Heart right ventricle (tissue), 16 donors: ENCODE data around the gene SUOX. TPM values are rescaled to one million over a fixed set of nuclear protein-coding genes. Genes with fewer than 3 reads are reported as not detected.
"Not testable (repeated sequence)": the region's sequence is repeated elsewhere in the genome, so short reads cannot be mapped to it uniquely, and the experiment has no call there.

Source experiments
- ATAC-seq, 8 donors: fragments of 200-7000 bp; cut with Tn5 transposase; one replicate each; pipeline ENCODE4 v1.9.1; 2020; ENCODE audit warnings: mild to moderate bottlenecking in 8 of 8, moderate library complexity in 8 of 8, moderate number of reproducible peaks in 1 of 8
- DNase-seq, 2 donors: peaks; one replicate each; pipeline ENCODE4 v3.0.0-alpha.2; 2020
- H3K27ac ChIP-seq, 10 donors: fragments of 200-600 bp; sonication (generic) in 2 of 10; one replicate each; pipeline versions ENCODE4 v1.5.0 to v1.8.0; 2020 to 2022; ENCODE audit warnings: mild to moderate bottlenecking in 3 of 10
- H3K27me3 ChIP-seq, 7 donors: fragments of 200-600 bp; one replicate each; pipeline ENCODE4 v1.8.0; 2021 to 2022; ENCODE audit warnings: mild to moderate bottlenecking in 2 of 7
- H3K36me3 ChIP-seq, 9 donors: fragments of 200-600 bp; sonication (generic) in 1 of 9; one replicate each; pipeline versions ENCODE4 v1.5.0 to v1.8.0; 2020 to 2022; ENCODE audit warnings: mild to moderate bottlenecking in 2 of 9
- H3K4me1 ChIP-seq, 9 donors: fragments of 200-600 bp; sonication (generic) in 1 of 9; one replicate each; pipeline versions ENCODE4 v1.5.0 to v1.8.0; 2020 to 2022; ENCODE audit warnings: mild to moderate bottlenecking in 4 of 9
- H3K4me3 ChIP-seq, 10 donors: fragments of 200-600 bp; sonication (generic) in 2 of 10; one replicate each; pipeline versions ENCODE4 v1.5.0 to v1.8.0; 2020 to 2022; ENCODE audit warnings: mild to moderate bottlenecking in 7 of 10, moderate library complexity in 2 of 10
- H3K9me3 ChIP-seq, 11 donors: fragments of 200-600 bp in 10 of 11; sonication (generic) in 2 of 11; one replicate each; pipeline versions ENCODE4 v1.5.0 to v1.8.0; 2013 to 2022; ENCODE audit warnings: mild to moderate bottlenecking in 2 of 11, control low read depth in 1 of 11, moderate library complexity in 1 of 11
- CTCF ChIP-seq, 9 donors: fragments of 200-600 bp; sonication (generic) in 2 of 9; IDR thresholded peaks; one replicate each; pipeline versions ENCODE4 v1.5.0 to v1.8.0; 2021 to 2022; ENCODE audit warnings: antibody characterized with exemption in 9 of 9, mild to moderate bottlenecking in 5 of 9, moderate library complexity in 1 of 9
- WGBS, 2 donors: extraction: QIAGEN DNeasy Blood & Tissue Kit; methylation state at CpG; one replicate each; pipeline ENCODE4 v1.1.7; 2013; ENCODE audit warnings: inconsistent platforms in 1 of 2; 5-methylcytosine and 5-hydroxymethylcytosine counted together
- intact Hi-C, 10 donors: fragments of 100-400 bp; cut with DNase I; formaldehyde crosslinking; loops; one replicate each; pipeline versions ENCODE4 v1.11.1 to v1.14.2; 2022
- polyA plus RNA-seq, 2 donors: library from polyadenylated mRNA; stranded (reverse); fragments of 200-250 nt; gene quantifications; one replicate each; pipeline ENCODE4 v1.2.3, GENCODE V29; 2013
- total RNA-seq, 10 donors: library from RNA; stranded (reverse); fragmentation: NEBNext Ultra II Directional in 3 of 10; extraction: Animal tissue kit (Norgen Biotek cat#: 25700) in 3 of 10; gene quantifications; one replicate each; pipeline versions ENCODE4 v1.2.1 to v1.2.4, GENCODE V29; 2021 to 2023
- donor health status: Arrhythmogenic right ventricular cardiomyopathy.
- donor health status: ischemic (EF 13 %, LVEDD 7.1; RV severe dilation, severe dysfunction).
- donor health status: healthy with polysubstance abuse.
- donor health status: DM: no; HTN: yes; CAD: no.
- donor health status: DM: no; HTN: no; CAD: no.
- donor health status: ischemic (EF 25% LVEDD 6.9; RV normal size, moderate dysfunction).
- donor health status: ischemic (EF 25% LVEDD 5.7; RV mildly dilated, moderate dysfunction).
- donor health status: healthy.
- donor health status: DM: yes; HTN: yes; CAD: no.
- donor health status: Ischemic cardiomyopathy.
- donor health status: ischemic (EF 35%, LVEDD 5.7; RV mildly dilated, moderate dysfunction).
- donor health status: nonischemic (EF 11% LVEDD 7.7; RV severe dilation, severe dysfunction).
- donor health status: DM: yes; HTN: yes; CAD: no.
- donor health status: PGD.
- donor health status: ischemic (EF 29% LVEDD 5.4; RV normal size, mild dysfunction).
- donor health status: nonischemic (EF 23%, LVEDD 6.1; RV moderate dilation, normal function).

SUOX gene
- total and polyA plus RNA-seq, 12 donors = 23.2 to 44.8 (median 29.8) TPM

GRCh38 chr12:55995366-55995765 lies 1.7 kb upstream of the SUOX start:
- 82 to 86% methylated on average over 8 of the region's 8 CpGs for WGBS, 2 donors
- Histone ChIP-seq H3K9me3 (no peaks in the 10 kb centered on the region), H3K4me1 (peaks cover 5 to 22% (median 11%) of the 10 kb centered on the region in 9 donors), H3K36me3 (peaks cover 0 to 64% (median 48%) of the 10 kb centered on the region in 9 donors), H3K27me3 (no peaks in the 10 kb centered on the region), H3K4me3 (no peak overlapping the region), H3K27ac (no peak overlapping the region)
- DNase-seq (no peak), ATAC-seq (no peak)
- no peak for TF ChIP-seq CTCF (IDR thresholded peaks at IDR 0.05)
- intact Hi-C loops = loop anchor here in 3 of 10 donors (5.0 to 10.0 kb wide), 3 partner anchors 47 to 122 kb away; partner anchors contain the start of genes RPS26 (in 2 of the 3), PA2G4 (in 1 of the 3), RPL41 (in 1 of the 3) and ZC3H10 (in 1 of the 3)

DNA sequence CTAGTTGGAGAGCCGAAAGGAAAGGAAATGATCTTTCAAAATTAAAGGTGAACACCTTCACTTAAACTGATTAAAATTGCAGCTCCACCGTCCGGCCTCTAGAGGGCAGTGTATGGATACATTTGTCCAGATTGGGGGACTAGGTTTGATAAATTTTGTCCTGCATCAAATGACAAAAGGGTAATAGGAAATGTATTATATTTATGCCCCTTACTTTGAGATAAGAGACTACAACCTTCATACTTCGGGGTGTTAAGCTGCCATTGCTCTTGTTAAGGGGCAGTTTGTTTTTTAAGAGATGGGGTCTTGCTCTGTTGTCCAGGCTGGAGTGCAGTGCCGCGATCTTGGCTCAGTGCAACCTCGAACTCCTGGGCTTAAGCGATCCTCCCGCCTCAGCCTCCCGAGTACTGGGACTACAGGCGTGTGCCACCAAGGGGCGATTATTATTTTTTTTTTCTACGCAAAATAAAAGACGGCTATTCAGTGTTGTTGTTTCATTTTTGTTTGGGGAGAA lies 818 bp upstream of the SUOX start:
- Histone ChIP-seq H3K27me3 (no peaks in the 10 kb centered on the region), H3K36me3 (peaks cover 0 to 59% (median 39%) of the 10 kb centered on the region in 9 donors), H3K4me1 (peaks cover 5 to 22% (median 11%) of the 10 kb centered on the region in 9 donors), H3K27ac (peak overlapping the region in 9 of 10 donors; percentile 62 to 93 (median 83)), H3K9me3 (no peaks in the 10 kb centered on the region), H3K4me3 (peak overlapping the region; percentile 19 to 79 (median 66))
- intact Hi-C loops = loop anchor here in 4 of 10 donors (1.0 to 10.0 kb wide), 5 partner anchors 45 to 121 kb away; partner anchors contain the start of genes RPS26 (in 4 of the 4), PA2G4 (in 1 of the 4), RPL41 (in 1 of the 4) and ZC3H10 (in 1 of the 4)
- DNase-seq (peak in 1 of 2 donors; percentile 56), ATAC-seq (peak; percentile 8 to 72 (median 42))
- WGBS, 2 donors = 25 to 28% methylated on average over 14 of the region's 14 CpGs
- peak; percentile 80 to 87 (median 82) for TF ChIP-seq CTCF (IDR thresholded peaks at IDR 0.05)

DNA sequence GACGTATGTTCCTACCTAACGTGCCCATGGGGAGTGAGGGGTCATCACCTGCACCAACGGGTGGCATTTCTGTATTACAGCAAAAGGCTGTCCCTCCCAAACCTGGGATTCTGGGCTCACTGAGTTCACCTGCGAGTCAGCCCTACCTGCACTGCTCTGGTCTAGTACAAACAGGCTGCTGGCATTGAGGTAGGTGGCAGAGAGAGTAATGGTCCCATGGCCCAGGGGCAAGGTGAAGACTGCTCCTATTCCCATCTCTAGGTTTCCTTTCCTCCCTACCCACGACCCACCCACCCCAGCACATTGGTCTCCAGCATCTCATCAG lies 421 bp downstream of the SUOX start:
- peaks cover 5 to 22% (median 11%) of the 10 kb centered on the region in 9 donors for H3K4me1 ChIP-seq
- H3K27me3 ChIP-seq = no peaks in the 10 kb centered on the region
- no peaks in the 10 kb centered on the region for H3K9me3 ChIP-seq
- 1 to 5% methylated on average over 5 of the region's 5 CpGs for WGBS, 2 donors
- ATAC-seq (peak in 4 of 8 donors; percentile 2 to 24 (median 6)), DNase-seq (no peak)
- peaks cover 0 to 58% (median 30%) of the 10 kb centered on the region in 9 donors for H3K36me3 ChIP-seq
- H3K27ac ChIP-seq = peak overlapping the region in 9 of 10 donors; percentile 62 to 93 (median 83)
- H3K4me3 ChIP-seq = peak overlapping the region; percentile 19 to 79 (median 66)
- TF ChIP-seq CTCF (IDR thresholded peaks at IDR 0.05) = no peak
- intact Hi-C loops = loop anchor here in 4 of 10 donors (1.0 to 10.0 kb wide), 5 partner anchors 43 to 120 kb away; partner anchors contain the start of genes RPS26 (in 4 of the 4), PA2G4 (in 1 of the 4), RPL41 (in 1 of the 4) and ZC3H10 (in 1 of the 4)

- intact Hi-C loops = loop anchor here in 4 of 10 donors (2.0 to 10.0 kb wide), 4 partner anchors 33 to 118 kb away; partner anchors contain the start of genes RPS26 (in 2 of the 4), PA2G4 (in 1 of the 4), RPL41 (in 1 of the 4) and ZC3H10 (in 1 of the 4)
- H3K27me3 ChIP-seq, H3K9me3 ChIP-seq, DNase-seq, H3K27ac ChIP-seq, H3K4me3 ChIP-seq, ATAC-seq: not testable (repeated sequence)
- Histone ChIP-seq H3K4me1 (peaks cover 5 to 22% (median 11%) of the 10 kb centered on the region in 9 donors), H3K36me3 (peaks cover 0 to 58% (median 23%) of the 10 kb centered on the region in 9 donors)
- WGBS, 2 donors = 58 to 74% methylated on average over 5 to 6 of the region's 6 CpGs
Observed at GRCh38 chr12:55999522-55999921, 2.4 kb downstream of the SUOX start.

GRCh38 chr12:55999999-56000540 lies 3.0 kb downstream of the SUOX start:
- intact Hi-C loops = loop anchor here in 4 of 10 donors (2.0 to 10.0 kb wide), 4 partner anchors 33 to 117 kb away; partner anchors contain the start of genes RPS26 (in 2 of the 4), PA2G4 (in 1 of the 4), RPL41 (in 1 of the 4) and ZC3H10 (in 1 of the 4)
- H3K27me3 ChIP-seq, DNase-seq, H3K27ac ChIP-seq, ATAC-seq, H3K9me3 ChIP-seq, H3K4me3 ChIP-seq: not testable (repeated sequence)
- Histone ChIP-seq H3K4me1 (peaks cover 5 to 22% (median 11%) of the 10 kb centered on the region in 9 donors), H3K36me3 (peaks cover 0 to 58% (median 17%) of the 10 kb centered on the region in 9 donors)
- 97 to 98% methylated on average over 28 to 33 of the region's 33 CpGs for WGBS, 2 donors
